ENCODE measurements around the gene FREM1. TPM values are rescaled to one million over a fixed set of nuclear protein-coding genes. Genes with fewer than 3 reads are reported as not detected.

Gene FREM1
- total RNA-seq, 2 donors from 2014 or later, result 8.6 to 21.0 TPM

DNA sequence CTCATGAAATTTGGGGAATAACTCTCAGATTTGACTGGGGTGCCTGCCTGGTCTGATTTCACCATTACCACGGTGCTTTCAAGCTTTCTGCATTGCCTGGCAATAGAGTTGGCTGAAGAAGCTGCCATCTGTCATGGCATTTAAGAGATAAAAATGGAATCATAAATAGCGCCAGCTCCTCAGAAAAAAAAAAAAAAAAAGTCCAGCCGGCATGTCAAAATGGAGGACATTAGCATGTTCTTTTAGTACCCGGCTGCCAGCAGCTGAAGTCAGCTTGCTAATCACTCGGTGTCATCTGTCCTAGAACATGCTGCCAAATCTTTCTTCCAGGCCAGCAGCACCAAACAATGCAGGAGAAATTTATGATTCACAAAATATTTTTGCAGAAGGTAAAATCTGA lies 130.0 kb downstream of the FREM1 start:
- WGBS, 2 experiments (ENCODE audit: insufficient coverage in 1 of 2, insufficient read length in 1 of 2), result 90 to 93% methylated on average over 5 of the region's 5 CpGs
- H3K9me3 Mint-ChIP-seq, result no peaks in the 10 kb centered on the region
- H3K27ac ChIP-seq (ENCODE audit: low read depth, low read length), result no peak overlapping the region
- H3K36me3 ChIP-seq (ENCODE audit: control insufficient read depth, insufficient read depth, low read length), result no peaks in the 10 kb centered on the region
- no peak overlapping the region for H3K4me3 ChIP-seq (ENCODE audit: low read length)
- H3K27me3 Mint-ChIP-seq (ENCODE audit: insufficient read depth), result no peaks in the 10 kb centered on the region
- H3K9me3 ChIP-seq (ENCODE audit: control insufficient read depth, low read length), result no peaks in the 10 kb centered on the region
- H3K27me3 ChIP-seq (ENCODE audit: control insufficient read depth, insufficient read depth, low read length, poor library complexity, severe bottlenecking), result no peaks in the 10 kb centered on the region
- H3K9ac ChIP-seq (ENCODE audit: extremely low read depth, low read length, poor library complexity, severe bottlenecking), result no peak overlapping the region
- H3K4me1 ChIP-seq (ENCODE audit: control insufficient read depth, insufficient read depth, low read length), result no peaks in the 10 kb centered on the region
- no peaks in the 10 kb centered on the region for H3K36me3 Mint-ChIP-seq (ENCODE audit: low read depth)
- no peak overlapping the region for H3K4me3 Mint-ChIP-seq
- no peak overlapping the region for H3K27ac Mint-ChIP-seq
- H3K4me1 Mint-ChIP-seq, result no peaks in the 10 kb centered on the region
- TF ChIP-seq, protein P1, sequence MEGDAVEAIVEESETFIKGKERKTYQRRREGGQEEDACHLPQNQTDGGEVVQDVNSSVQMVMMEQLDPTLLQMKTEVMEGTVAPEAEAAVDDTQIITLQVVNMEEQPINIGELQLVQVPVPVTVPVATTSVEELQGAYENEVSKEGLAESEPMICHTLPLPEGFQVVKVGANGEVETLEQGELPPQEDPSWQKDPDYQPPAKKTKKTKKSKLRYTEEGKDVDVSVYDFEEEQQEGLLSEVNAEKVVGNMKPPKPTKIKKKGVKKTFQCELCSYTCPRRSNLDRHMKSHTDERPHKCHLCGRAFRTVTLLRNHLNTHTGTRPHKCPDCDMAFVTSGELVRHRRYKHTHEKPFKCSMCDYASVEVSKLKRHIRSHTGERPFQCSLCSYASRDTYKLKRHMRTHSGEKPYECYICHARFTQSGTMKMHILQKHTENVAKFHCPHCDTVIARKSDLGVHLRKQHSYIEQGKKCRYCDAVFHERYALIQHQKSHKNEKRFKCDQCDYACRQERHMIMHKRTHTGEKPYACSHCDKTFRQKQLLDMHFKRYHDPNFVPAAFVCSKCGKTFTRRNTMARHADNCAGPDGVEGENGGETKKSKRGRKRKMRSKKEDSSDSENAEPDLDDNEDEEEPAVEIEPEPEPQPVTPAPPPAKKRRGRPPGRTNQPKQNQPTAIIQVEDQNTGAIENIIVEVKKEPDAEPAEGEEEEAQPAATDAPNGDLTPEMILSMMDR (conservative IDR thresholded peaks at IDR 0.05), result no peak
- DNase-seq, result no peak

- H3K27ac ChIP-seq (ENCODE audit: low read depth, low read length), result no peak overlapping the region
- H3K4me1 Mint-ChIP-seq, result no peaks in the 10 kb centered on the region
- H3K9me3 ChIP-seq (ENCODE audit: control insufficient read depth, low read length), result no peaks in the 10 kb centered on the region
- H3K27ac Mint-ChIP-seq, result no peak overlapping the region
- H3K36me3 ChIP-seq (ENCODE audit: control insufficient read depth, insufficient read depth, low read length), result no peaks in the 10 kb centered on the region
- no peak overlapping the region for H3K9ac ChIP-seq (ENCODE audit: extremely low read depth, low read length, poor library complexity, severe bottlenecking)
- no peak overlapping the region for H3K4me3 Mint-ChIP-seq
- H3K27me3 ChIP-seq (ENCODE audit: control insufficient read depth, insufficient read depth, low read length, poor library complexity, severe bottlenecking), result no peaks in the 10 kb centered on the region
- no peaks in the 10 kb centered on the region for H3K9me3 Mint-ChIP-seq
- no peaks in the 10 kb centered on the region for H3K4me1 ChIP-seq (ENCODE audit: control insufficient read depth, insufficient read depth, low read length)
- H3K4me3 ChIP-seq (ENCODE audit: low read length), result no peak overlapping the region
- no peak for DNase-seq
- TF ChIP-seq, protein P1 (conservative IDR thresholded peaks at IDR 0.05), result no peak
- WGBS, 2 experiments (ENCODE audit: insufficient coverage in 1 of 2, insufficient read length in 1 of 2), result 90 to 94% methylated on average over 7 to 11 of the region's 11 CpGs
- no peaks in the 10 kb centered on the region for H3K27me3 Mint-ChIP-seq (ENCODE audit: insufficient read depth)
- H3K36me3 Mint-ChIP-seq (ENCODE audit: low read depth), result no peaks in the 10 kb centered on the region
Measured at GRCh38 chr9:14779566-14780022, 130.6 kb downstream of the FREM1 start.

DNA sequence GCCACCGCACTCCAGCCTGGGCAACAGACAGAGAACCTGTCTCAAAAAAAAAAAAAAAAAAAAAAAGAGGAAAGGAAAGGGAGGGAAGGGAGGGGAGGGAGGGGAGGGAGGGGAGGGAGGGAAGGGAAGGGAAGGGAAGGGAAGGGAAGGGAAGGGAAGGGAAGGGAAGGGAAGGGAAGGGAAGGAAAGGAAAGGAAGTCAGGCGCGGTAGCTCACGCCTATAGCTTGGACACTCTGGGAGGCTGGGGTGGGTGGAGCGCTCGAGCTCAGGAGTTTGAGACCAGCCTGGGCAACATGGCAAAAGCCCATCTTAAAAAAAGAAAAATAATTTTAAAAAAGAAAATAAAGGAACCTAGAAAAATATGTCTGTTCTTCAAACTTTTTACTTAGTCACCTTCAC lies 131.7 kb downstream of the FREM1 start:
- Histone ChIP-seq H3K27ac (ENCODE audit: low read depth, low read length) (no peak overlapping the region), H3K9me3 (ENCODE audit: control insufficient read depth, low read length) (no peaks in the 10 kb centered on the region), H3K9ac (ENCODE audit: extremely low read depth, low read length, poor library complexity, severe bottlenecking) (no peak overlapping the region), H3K36me3 (ENCODE audit: control insufficient read depth, insufficient read depth, low read length) (no peaks in the 10 kb centered on the region), H3K27me3 (ENCODE audit: control insufficient read depth, insufficient read depth, low read length, poor library complexity, severe bottlenecking) (no peaks in the 10 kb centered on the region), H3K4me3 (ENCODE audit: low read length) (no peak overlapping the region), H3K4me1 (ENCODE audit: control insufficient read depth, insufficient read depth, low read length) (no peaks in the 10 kb centered on the region)
- Mint-ChIP-seq H3K27me3 (ENCODE audit: insufficient read depth) (no peaks in the 10 kb centered on the region), H3K4me1 (no peaks in the 10 kb centered on the region), H3K27ac (no peak overlapping the region), H3K36me3 (ENCODE audit: low read depth) (no peaks in the 10 kb centered on the region), H3K9me3 (no peaks in the 10 kb centered on the region), H3K4me3 (no peak overlapping the region)
- no peak for DNase-seq
- 90 to 100% methylated on average over 3 to 5 of the region's 6 CpGs for WGBS, 2 experiments (ENCODE audit: insufficient coverage in 1 of 2, insufficient read length in 1 of 2)
- TF ChIP-seq, protein P1 (conservative IDR thresholded peaks at IDR 0.05), result no peak
